MM.1S (cell line): ENCODE results near the gene PRKG1.

Experiments
- EZH2phosphoT487 ChIP-seq: fragments of 300-600 bp; sonication (generic); IDR thresholded peaks from 2 replicates; pipeline ENCODE4 v1.6.1; 2018; ENCODE audit warnings: antibody characterized with exemption, low read length
- TF ChIP-seq, protein P1 (sequence below): fragments of 300-600 bp; sonication (generic); IDR thresholded peaks from 2 replicates; pipeline ENCODE4 v1.5.1; 2016; ENCODE audit warnings: antibody characterized with exemption, low read length, mixed read lengths

DNA sequence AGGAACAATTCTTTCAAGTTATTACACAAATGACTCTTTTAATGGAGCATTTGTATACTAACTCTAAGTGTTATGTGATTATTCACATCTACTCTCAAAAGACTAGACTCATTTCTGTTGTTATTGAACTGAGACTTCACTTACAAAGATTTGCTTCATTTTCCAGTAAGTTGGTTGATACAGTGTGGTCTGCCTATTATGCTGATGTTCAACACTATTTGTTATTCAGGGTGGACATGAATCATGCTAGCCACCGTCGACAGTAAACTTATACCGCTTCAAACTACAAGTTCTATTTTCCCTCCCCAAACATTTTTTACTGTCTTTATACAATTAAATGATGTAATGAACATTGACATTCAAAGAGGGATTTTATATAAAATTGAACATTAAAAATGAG is 84.5 kb downstream of the PRKG1 start:
- TF ChIP-seq, protein P1, sequence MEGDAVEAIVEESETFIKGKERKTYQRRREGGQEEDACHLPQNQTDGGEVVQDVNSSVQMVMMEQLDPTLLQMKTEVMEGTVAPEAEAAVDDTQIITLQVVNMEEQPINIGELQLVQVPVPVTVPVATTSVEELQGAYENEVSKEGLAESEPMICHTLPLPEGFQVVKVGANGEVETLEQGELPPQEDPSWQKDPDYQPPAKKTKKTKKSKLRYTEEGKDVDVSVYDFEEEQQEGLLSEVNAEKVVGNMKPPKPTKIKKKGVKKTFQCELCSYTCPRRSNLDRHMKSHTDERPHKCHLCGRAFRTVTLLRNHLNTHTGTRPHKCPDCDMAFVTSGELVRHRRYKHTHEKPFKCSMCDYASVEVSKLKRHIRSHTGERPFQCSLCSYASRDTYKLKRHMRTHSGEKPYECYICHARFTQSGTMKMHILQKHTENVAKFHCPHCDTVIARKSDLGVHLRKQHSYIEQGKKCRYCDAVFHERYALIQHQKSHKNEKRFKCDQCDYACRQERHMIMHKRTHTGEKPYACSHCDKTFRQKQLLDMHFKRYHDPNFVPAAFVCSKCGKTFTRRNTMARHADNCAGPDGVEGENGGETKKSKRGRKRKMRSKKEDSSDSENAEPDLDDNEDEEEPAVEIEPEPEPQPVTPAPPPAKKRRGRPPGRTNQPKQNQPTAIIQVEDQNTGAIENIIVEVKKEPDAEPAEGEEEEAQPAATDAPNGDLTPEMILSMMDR, result no peak
- no peak for TF ChIP-seq EZH2phosphoT487
